Measurements from ENCODE around the gene DERL3.

DERL3 gene

GRCh38 chr22:23796461-23796860, 42.3 kb downstream of the DERL3 start:
- Histone ChIP-seq H3K9ac (no peak overlapping the region), H3K36me3 (ENCODE audit: control insufficient read depth, insufficient read depth, low read length) (no peaks in the 10 kb centered on the region), H3K4me3 (ENCODE audit: low read depth, low read length) (no peak overlapping the region), H3K27ac (no peak overlapping the region), H2AFZ (no peak overlapping the region), H3K4me2 (ENCODE audit: low read length) (no peak overlapping the region), H3K27me3 (ENCODE audit: control insufficient read depth, insufficient read depth, low read length) (no peaks in the 10 kb centered on the region), H3K9me3 (ENCODE audit: control insufficient read depth, low read length) (no peaks in the 10 kb centered on the region), H3K79me2 (peaks cover 1% of the 10 kb centered on the region), H3K4me1 (no peaks in the 10 kb centered on the region)
- no peak for TF ChIP-seq CTCF (IDR thresholded peaks at IDR 0.05)

- Histone ChIP-seq H3K9ac (no peak overlapping the region), H2AFZ (no peak overlapping the region), H3K9me3 (ENCODE audit: control insufficient read depth, low read length) (no peaks in the 10 kb centered on the region), H3K79me2 (peaks cover 14% of the 10 kb centered on the region), H3K4me1 (no peaks in the 10 kb centered on the region), H3K27me3 (ENCODE audit: control insufficient read depth, insufficient read depth, low read length) (no peaks in the 10 kb centered on the region), H3K4me3 (ENCODE audit: low read depth, low read length) (no peak overlapping the region), H3K4me2 (ENCODE audit: low read length) (no peak overlapping the region), H3K27ac (no peak overlapping the region), H3K36me3 (ENCODE audit: control insufficient read depth, insufficient read depth, low read length) (no peaks in the 10 kb centered on the region)
- no peak for TF ChIP-seq CTCF (IDR thresholded peaks at IDR 0.05)
Measured at GRCh38 chr22:23793326-23793725, 45.5 kb downstream of the DERL3 start.

GRCh38 chr22:23791738-23792645, 46.8 kb downstream of the DERL3 start:
- Histone ChIP-seq H3K9me3 (ENCODE audit: control insufficient read depth, low read length) (no peaks in the 10 kb centered on the region), H3K79me2 (peaks cover 15% of the 10 kb centered on the region), H3K27me3 (ENCODE audit: control insufficient read depth, insufficient read depth, low read length) (no peaks in the 10 kb centered on the region), H3K4me1 (peaks cover 3% of the 10 kb centered on the region), H3K4me2 (ENCODE audit: low read length) (no peak overlapping the region), H3K4me3 (ENCODE audit: low read depth, low read length) (no peak overlapping the region), H3K27ac (no peak overlapping the region), H3K9ac (no peak overlapping the region), H3K36me3 (ENCODE audit: control insufficient read depth, insufficient read depth, low read length) (no peaks in the 10 kb centered on the region), H2AFZ (no peak overlapping the region)
- no peak for TF ChIP-seq CTCF (IDR thresholded peaks at IDR 0.05)

- H2AFZ ChIP-seq, result no peak overlapping the region
- no peak for TF ChIP-seq CTCF (IDR thresholded peaks at IDR 0.05)
- no peaks in the 10 kb centered on the region for H3K9me3 ChIP-seq (ENCODE audit: control insufficient read depth, low read length)
- H3K79me2 ChIP-seq, result peaks cover 15% of the 10 kb centered on the region
- no peak overlapping the region for H3K4me3 ChIP-seq (ENCODE audit: low read depth, low read length)
- no peaks in the 10 kb centered on the region for H3K36me3 ChIP-seq (ENCODE audit: control insufficient read depth, insufficient read depth, low read length)
- H3K9ac ChIP-seq, result no peak overlapping the region
- no peak overlapping the region for H3K4me2 ChIP-seq (ENCODE audit: low read length)
- H3K27ac ChIP-seq, result no peak overlapping the region
- H3K4me1 ChIP-seq, result peaks cover 3% of the 10 kb centered on the region
- H3K27me3 ChIP-seq (ENCODE audit: control insufficient read depth, insufficient read depth, low read length), result no peaks in the 10 kb centered on the region
Measured at GRCh38 chr22:23790819-23791737, 47.7 kb downstream of the DERL3 start.

Measured in parathyroid adenoma (tissue), 2 donors.